ENCODE data around the gene RBFOX2. TPM values are rescaled to one million over a fixed set of nuclear protein-coding genes. Genes with fewer than 3 reads are reported as not detected.

Gene RBFOX2
- total RNA-seq, 1 experiment from 2014 or later, result 91.1 TPM

GRCh38 chr22:36015155-36015810, 13.3 kb downstream of the RBFOX2 start:
- Mint-ChIP-seq H3K4me1 (ENCODE audit: low read depth, unreplicated experiment) (peaks cover 6% of the 10 kb centered on the region), H3K9me3 (ENCODE audit: unreplicated experiment) (no peaks in the 10 kb centered on the region), H3K27me3 (ENCODE audit: insufficient read depth, unreplicated experiment) (no peaks in the 10 kb centered on the region), H3K4me3 (ENCODE audit: unreplicated experiment) (no peak overlapping the region), H3K27ac (ENCODE audit: unreplicated experiment) (no peak overlapping the region), H3K36me3 (ENCODE audit: insufficient read depth, unreplicated experiment) (peaks cover 6% of the 10 kb centered on the region)
- TF ChIP-seq, protein P1, sequence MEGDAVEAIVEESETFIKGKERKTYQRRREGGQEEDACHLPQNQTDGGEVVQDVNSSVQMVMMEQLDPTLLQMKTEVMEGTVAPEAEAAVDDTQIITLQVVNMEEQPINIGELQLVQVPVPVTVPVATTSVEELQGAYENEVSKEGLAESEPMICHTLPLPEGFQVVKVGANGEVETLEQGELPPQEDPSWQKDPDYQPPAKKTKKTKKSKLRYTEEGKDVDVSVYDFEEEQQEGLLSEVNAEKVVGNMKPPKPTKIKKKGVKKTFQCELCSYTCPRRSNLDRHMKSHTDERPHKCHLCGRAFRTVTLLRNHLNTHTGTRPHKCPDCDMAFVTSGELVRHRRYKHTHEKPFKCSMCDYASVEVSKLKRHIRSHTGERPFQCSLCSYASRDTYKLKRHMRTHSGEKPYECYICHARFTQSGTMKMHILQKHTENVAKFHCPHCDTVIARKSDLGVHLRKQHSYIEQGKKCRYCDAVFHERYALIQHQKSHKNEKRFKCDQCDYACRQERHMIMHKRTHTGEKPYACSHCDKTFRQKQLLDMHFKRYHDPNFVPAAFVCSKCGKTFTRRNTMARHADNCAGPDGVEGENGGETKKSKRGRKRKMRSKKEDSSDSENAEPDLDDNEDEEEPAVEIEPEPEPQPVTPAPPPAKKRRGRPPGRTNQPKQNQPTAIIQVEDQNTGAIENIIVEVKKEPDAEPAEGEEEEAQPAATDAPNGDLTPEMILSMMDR (IDR thresholded peaks at IDR 0.05; ENCODE audit: insufficient read depth in 1 of 2, low read depth in 1 of 2, low read length in 1 of 2, severe bottlenecking in 1 of 2, unreplicated experiment in 1 of 2), result no peak
- 0 out of 2 replicates have a peak, but pooled peaks cover 4% of the 10 kb centered on the region for H3K4me1 ChIP-seq
- CTCF ChIA-PET, result interaction anchor here (1.1 kb wide), 1 partner anchor 51 kb away, joined by 5 read pairs; no protein-coding TSS in a partner anchor
- no peaks in the 10 kb centered on the region for H3K27me3 ChIP-seq (replicated peaks; ENCODE audit: control insufficient read depth, insufficient read depth, low read length)
- intact Hi-C loops (cut with micrococcal nuclease; ENCODE audit: unreplicated experiment), result no loop called here
- no peaks in the 10 kb centered on the region for H3K36me3 ChIP-seq (ENCODE audit: control insufficient read depth, insufficient read depth, low read length)
- DNase-seq, result no peak
- POLR2A ChIA-PET, result no interaction called here
- no peak overlapping the region for H3K4me3 ChIP-seq (ENCODE audit: low read depth, low read length)
- no peaks in the 10 kb centered on the region for H3K9me3 ChIP-seq
- BruUV-seq (replicated peaks), result no TSS peak

DNA sequence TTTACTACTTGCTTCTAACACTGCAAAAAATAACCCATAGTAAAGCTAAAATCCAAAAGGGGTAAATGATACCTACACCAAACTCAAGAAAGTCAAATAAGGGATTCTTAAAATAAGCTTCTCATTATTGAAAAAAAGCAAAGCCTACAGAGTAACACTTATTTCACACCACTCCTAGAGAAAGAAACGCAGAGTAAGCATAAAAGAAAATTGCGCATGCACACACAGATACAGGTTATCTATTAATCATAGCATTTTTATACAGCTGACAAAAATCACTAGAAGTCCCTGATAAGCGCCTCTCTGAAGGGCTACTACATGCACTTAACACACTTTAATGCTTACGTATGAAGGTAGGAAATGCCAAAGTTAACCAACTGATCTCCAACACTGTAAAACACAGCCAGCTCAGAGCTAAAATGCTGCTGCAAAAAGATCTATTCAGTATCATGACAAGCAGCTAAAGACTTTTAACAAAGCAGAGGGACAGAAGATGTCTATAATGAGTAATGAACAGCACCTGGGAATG, 14.0 kb downstream of the RBFOX2 start:
- BruUV-seq (replicated peaks), result no TSS peak
- no peaks in the 10 kb centered on the region for H3K36me3 ChIP-seq (ENCODE audit: control insufficient read depth, insufficient read depth, low read length)
- Mint-ChIP-seq H3K27me3 (ENCODE audit: insufficient read depth, unreplicated experiment) (no peaks in the 10 kb centered on the region), H3K4me3 (ENCODE audit: unreplicated experiment) (no peak overlapping the region), H3K36me3 (ENCODE audit: insufficient read depth, unreplicated experiment) (no peaks in the 10 kb centered on the region), H3K4me1 (ENCODE audit: low read depth, unreplicated experiment) (peaks cover 11% of the 10 kb centered on the region), H3K9me3 (ENCODE audit: unreplicated experiment) (no peaks in the 10 kb centered on the region), H3K27ac (ENCODE audit: unreplicated experiment) (no peak overlapping the region)
- H3K27me3 ChIP-seq (replicated peaks; ENCODE audit: control insufficient read depth, insufficient read depth, low read length), result no peaks in the 10 kb centered on the region
- intact Hi-C loops (cut with micrococcal nuclease; ENCODE audit: unreplicated experiment), result no loop called here
- CTCF ChIA-PET, result no interaction called here
- TF ChIP-seq, protein P1 (IDR thresholded peaks at IDR 0.05; ENCODE audit: insufficient read depth in 1 of 2, low read depth in 1 of 2, low read length in 1 of 2, severe bottlenecking in 1 of 2, unreplicated experiment in 1 of 2), result no peak
- H3K9me3 ChIP-seq, result no peaks in the 10 kb centered on the region
- DNase-seq, result no peak
- H3K4me3 ChIP-seq (ENCODE audit: low read depth, low read length), result no peak overlapping the region
- 0 out of 2 replicates have a peak, but pooled peaks cover 4% of the 10 kb centered on the region for H3K4me1 ChIP-seq
- POLR2A ChIA-PET, result no interaction called here

DNA sequence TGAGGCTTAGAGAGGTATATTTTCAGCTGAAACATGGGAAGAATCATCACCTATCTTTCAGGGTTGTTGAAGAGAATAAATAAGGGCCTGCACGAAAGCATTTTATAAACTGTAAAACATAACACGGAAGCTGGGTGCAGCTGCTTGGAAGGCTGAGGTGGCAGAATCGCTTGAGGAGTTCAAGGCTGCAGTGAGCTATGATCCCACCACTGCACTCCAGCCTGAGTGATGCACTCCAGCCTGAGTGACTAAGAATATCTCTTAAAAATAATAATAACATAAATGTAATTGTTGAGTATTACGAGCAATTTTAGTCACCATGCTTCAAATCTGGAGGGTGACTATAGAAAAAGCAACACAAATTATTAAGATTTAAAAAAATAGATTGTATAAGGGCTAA, 16.3 kb downstream of the RBFOX2 start:
- BruUV-seq (replicated peaks), result no TSS peak
- Mint-ChIP-seq H3K27me3 (ENCODE audit: insufficient read depth, unreplicated experiment) (no peaks in the 10 kb centered on the region), H3K9me3 (ENCODE audit: unreplicated experiment) (no peaks in the 10 kb centered on the region), H3K4me3 (ENCODE audit: unreplicated experiment) (no peak overlapping the region), H3K27ac (ENCODE audit: unreplicated experiment) (no peak overlapping the region), H3K4me1 (ENCODE audit: low read depth, unreplicated experiment) (peaks cover 12% of the 10 kb centered on the region), H3K36me3 (ENCODE audit: insufficient read depth, unreplicated experiment) (no peaks in the 10 kb centered on the region)
- TF ChIP-seq, protein P1 (IDR thresholded peaks at IDR 0.05; ENCODE audit: insufficient read depth in 1 of 2, low read depth in 1 of 2, low read length in 1 of 2, severe bottlenecking in 1 of 2, unreplicated experiment in 1 of 2), result no peak
- Histone ChIP-seq H3K4me3 (ENCODE audit: low read depth, low read length) (no peak overlapping the region), H3K4me1 (0 out of 2 replicates have a peak, but pooled peaks cover 4% of the 10 kb centered on the region), H3K36me3 (ENCODE audit: control insufficient read depth, insufficient read depth, low read length) (no peaks in the 10 kb centered on the region), H3K27me3 (replicated peaks; ENCODE audit: control insufficient read depth, insufficient read depth, low read length) (no peaks in the 10 kb centered on the region), H3K9me3 (no peaks in the 10 kb centered on the region)
- POLR2A ChIA-PET, result interaction anchor here (1.1 kb wide), 1 partner anchor 17 kb away, joined by 3 read pairs; no protein-coding TSS in a partner anchor
- CTCF ChIA-PET, result no interaction called here
- intact Hi-C loops (cut with micrococcal nuclease; ENCODE audit: unreplicated experiment), result no loop called here
- DNase-seq, result no peak

Data from Caco-2 (cell line).